Endometrial microvascular endothelial cells (primary cell): ENCODE data around the gene GPX3. TPM values are rescaled to one million over a fixed set of nuclear protein-coding genes. Genes with fewer than 3 reads are reported as not detected.

Source experiments
- in situ Hi-C: cut with HindIII; loops from 2 replicates; pipeline ENCODE4 v1.10.0; 2017; ENCODE audit warnings: low sequenced_read_pairs, low pct_unique_long_range_greater_than_20kb; ENCODE audit errors: inconsistent ontology term
- total RNA-seq: library from RNA; depleted of rRNA; stranded (reverse); fragments of >200 nt; gene quantifications from one replicate; pipeline ENCODE4 v1.2.3, GENCODE V29; 2015; ENCODE audit errors: inconsistent ontology term

Gene GPX3
- 34.0 TPM for total RNA-seq

- in situ Hi-C loops, result no loop called here
Observed at GRCh38 chr5:151020304-151021110, at the start of gene GPX3. TSS of gene GPX3 (plus strand) at chr5:151020591. CDS start at chr5:151020655, 64 bp downstream.

GRCh38 chr5:150978590-150978989 is 41.8 kb upstream of the GPX3 start:
- in situ Hi-C loops, result no loop called here

GRCh38 chr5:150987746-150988145 is 32.6 kb upstream of the GPX3 start:
- in situ Hi-C loops, result no loop called here

- in situ Hi-C loops, result no loop called here
Observed at GRCh38 chr5:150989695-150990094, 30.7 kb upstream of the GPX3 start.

GRCh38 chr5:150992705-150993104 is 27.7 kb upstream of the GPX3 start:
- in situ Hi-C loops, result no loop called here

- in situ Hi-C loops, result no loop called here
Observed at GRCh38 chr5:150993422-150993821, 27.0 kb upstream of the GPX3 start.

- in situ Hi-C loops, result no loop called here
Observed at GRCh38 chr5:150993826-150994412, 26.5 kb upstream of the GPX3 start.

- in situ Hi-C loops, result no loop called here
Observed at GRCh38 chr5:150999704-151000442, 20.5 kb upstream of the GPX3 start.

- in situ Hi-C loops, result no loop called here
Observed at GRCh38 chr5:151001436-151001835, 19.0 kb upstream of the GPX3 start.

- in situ Hi-C loops, result no loop called here
Observed at GRCh38 chr5:151002250-151002649, 18.1 kb upstream of the GPX3 start.

- in situ Hi-C loops, result no loop called here
Observed at GRCh38 chr5:151002681-151003502, 17.5 kb upstream of the GPX3 start.

- in situ Hi-C loops, result no loop called here
Observed at GRCh38 chr5:151003503-151003860, 16.9 kb upstream of the GPX3 start.

- in situ Hi-C loops, result no loop called here
Observed at GRCh38 chr5:151004499-151004898, 15.9 kb upstream of the GPX3 start.

- in situ Hi-C loops, result no loop called here
Observed at GRCh38 chr5:151005187-151005949, 15.0 kb upstream of the GPX3 start.

GRCh38 chr5:151005950-151006576 is 14.3 kb upstream of the GPX3 start:
- in situ Hi-C loops, result no loop called here

GRCh38 chr5:151006704-151007334 is 13.6 kb upstream of the GPX3 start:
- in situ Hi-C loops, result no loop called here

GRCh38 chr5:151007430-151008209 is 12.8 kb upstream of the GPX3 start:
- in situ Hi-C loops, result no loop called here
